HUDEP-2 (cell line): Measurements from ENCODE around the gene HYDIN.
A peak's percentile ranks its signal among the peaks of the same experiment; 100 is the strongest.

Experiments
- DNase-seq, 76 experiments: peaks; one replicate each; lab custom pipeline; 2025; ENCODE audit not compliant: unreplicated experiment in 76 of 76; lab: John Stamatoyannopoulos, UW

HYDIN gene

GRCh38 chr16:70795296-70795912 lies 435.1 kb downstream of the HYDIN start:
- DNase-seq: no peak

DNA sequence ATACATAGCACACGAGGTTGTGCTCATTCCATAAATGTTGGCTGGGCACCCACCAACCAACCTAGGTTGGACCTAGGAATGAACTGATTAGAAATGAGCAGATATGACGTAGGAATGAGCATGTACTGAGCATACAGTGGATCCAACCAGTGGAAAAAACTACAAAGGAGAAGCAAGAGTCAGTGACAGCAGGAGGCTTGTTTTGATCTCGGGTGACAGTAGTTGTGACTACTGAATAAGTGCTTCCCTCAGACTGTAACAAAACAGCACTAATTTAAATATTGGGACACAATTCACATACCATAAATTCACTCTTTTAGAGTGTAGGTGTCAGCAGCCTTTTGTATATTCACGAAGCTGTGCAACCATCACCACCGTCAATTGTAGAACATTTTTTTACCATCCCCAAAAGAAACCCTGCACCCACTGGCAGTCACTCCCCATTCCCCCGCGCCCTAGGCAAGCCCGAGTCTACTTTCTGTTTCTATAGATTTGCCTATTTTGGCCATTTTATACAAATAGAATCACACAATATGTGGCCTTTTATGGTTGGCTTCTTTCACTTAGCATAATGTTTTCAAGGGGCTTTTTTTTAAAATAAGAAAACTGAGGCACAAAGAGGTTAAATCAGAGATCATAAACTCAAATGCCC lies 436.5 kb downstream of the HYDIN start:
- DNase-seq: no peak

- DNase-seq: no peak
Measured at GRCh38 chr16:70790815-70791214, 439.7 kb downstream of the HYDIN start.

DNA sequence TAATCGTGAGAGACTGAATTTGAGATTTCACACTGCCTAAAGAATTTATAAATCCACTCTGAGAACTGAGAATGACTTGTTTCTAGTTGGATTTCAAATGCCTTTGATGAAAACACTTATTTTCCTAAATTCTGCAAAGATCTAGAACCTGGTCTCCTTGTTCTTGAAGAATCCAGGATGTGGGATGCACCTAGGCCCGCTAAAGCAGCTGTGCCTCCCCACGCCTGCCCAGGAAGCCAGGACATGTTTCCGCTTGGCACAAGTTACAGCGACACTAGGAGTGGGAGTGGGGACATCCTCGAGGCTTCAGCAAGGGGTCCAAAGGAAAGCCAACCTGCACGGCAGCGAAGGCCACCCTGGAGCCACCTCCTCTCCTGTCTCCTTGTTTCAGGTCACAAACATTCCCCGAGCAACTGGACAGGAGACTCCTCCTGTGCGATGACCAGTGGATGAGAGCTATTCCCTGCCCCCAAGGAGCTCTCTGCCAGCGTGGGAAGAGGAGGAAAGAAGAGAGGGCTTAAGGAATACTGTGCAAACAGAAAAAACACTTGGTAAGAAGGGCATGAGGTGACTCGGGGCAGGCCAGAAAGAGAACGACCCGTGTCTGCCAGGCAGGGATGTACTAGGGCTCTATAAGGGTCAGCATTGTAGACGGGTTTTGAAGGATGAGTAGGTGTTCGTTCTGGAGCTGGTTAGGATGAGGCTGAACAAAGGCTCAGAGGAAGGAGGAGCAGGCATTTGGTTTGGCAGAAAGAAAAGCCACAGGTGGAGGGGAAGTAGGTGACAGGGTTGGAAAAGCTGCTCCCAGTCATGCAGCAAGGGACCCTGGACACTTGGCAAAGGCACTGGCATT lies 440.7 kb downstream of the HYDIN start:
- no peak for DNase-seq

- DNase-seq: no peak
Measured at GRCh38 chr16:70788668-70789594, 441.6 kb downstream of the HYDIN start.

GRCh38 chr16:70786020-70786755 lies 444.3 kb downstream of the HYDIN start:
- no peak for DNase-seq

- no peak for DNase-seq
Measured at GRCh38 chr16:70784692-70785555, 445.6 kb downstream of the HYDIN start.

DNA sequence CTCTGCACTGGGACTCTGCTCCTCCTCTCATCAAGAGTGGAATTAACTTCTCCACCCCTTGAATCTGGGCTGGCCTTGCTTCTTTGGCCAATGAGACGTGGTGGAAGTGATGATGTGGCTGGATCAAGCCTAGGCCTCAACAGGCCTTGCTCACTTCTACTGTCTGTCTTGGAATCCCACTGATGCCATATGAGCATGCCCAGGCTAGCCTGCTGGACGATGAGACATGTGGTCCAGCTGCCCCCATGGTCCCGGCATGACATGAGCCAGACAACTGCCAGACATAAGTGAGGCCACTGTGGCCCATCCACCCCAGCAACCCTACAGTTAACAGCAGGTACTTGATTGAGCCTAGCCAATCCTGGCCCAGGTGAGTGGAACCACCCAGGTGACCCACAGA lies 448.3 kb downstream of the HYDIN start:
- no peak for DNase-seq

GRCh38 chr16:70781800-70782199 lies 448.7 kb downstream of the HYDIN start:
- DNase-seq: no peak

GRCh38 chr16:70780546-70780945 lies 450.0 kb downstream of the HYDIN start:
- DNase-seq: no peak

GRCh38 chr16:70779361-70779760 lies 451.2 kb downstream of the HYDIN start:
- no peak for DNase-seq

DNA sequence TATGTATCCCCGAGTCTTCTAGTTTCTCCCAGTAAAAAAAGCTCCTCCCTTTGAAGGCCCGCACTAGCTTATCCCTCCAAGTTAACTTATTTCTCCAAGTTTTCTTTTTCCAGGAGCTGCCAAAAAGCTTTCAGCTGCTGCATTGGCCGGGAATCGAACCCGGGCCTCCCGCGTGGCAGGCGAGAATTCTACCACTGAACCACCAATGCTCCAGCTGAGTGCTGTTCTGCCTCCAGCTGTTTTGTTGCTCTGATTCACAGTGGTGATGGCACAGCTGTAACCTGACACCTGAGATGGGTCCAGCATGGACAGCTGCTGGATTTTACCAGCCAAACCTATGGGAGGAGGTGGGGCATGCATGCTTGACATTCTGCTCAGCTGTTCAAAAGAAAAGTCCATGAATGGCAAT lies 451.6 kb downstream of the HYDIN start:
- no peak for DNase-seq

DNA sequence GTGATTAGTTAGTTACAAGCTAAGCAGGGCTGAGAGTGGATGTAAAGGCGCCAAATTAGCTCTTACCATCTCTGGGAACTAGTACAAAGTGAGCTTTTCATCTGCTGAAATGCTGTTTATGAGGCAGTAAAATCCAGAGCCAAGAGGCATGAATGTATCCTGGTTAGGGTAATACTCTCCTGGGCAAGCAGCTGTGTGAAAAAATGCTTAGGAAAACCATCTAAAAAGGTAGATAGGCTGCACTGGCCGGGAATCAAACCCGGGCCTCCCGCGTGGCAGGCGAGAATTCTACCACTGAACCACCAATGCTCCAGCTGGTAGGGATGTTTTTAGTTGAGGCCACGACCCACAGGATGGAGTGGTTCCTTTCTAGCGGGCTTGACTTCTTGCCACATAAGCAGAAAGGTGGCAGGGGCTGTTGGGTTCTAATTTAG lies 452.5 kb downstream of the HYDIN start:
- DNase-seq: no peak

DNA sequence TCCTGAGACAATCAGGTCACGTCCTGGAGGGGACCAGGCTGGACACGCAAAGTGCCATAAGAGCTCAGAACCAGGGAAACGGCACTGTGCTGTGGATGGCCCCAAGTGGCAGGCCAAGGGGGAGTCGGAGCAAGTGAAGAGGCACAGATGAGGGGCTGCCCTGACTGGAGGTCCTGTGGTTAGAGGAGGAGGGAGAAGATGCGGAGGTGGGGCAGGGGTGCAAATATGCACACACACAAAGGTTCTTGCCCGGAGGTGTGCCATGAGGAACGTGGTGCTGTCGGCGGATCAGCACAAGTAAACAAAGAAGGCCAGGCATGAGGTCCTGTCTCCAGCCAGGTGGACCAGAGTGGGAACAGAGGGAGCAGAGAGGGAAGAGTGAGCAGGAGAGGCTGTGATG lies 453.0 kb downstream of the HYDIN start:
- no peak for DNase-seq

DNA sequence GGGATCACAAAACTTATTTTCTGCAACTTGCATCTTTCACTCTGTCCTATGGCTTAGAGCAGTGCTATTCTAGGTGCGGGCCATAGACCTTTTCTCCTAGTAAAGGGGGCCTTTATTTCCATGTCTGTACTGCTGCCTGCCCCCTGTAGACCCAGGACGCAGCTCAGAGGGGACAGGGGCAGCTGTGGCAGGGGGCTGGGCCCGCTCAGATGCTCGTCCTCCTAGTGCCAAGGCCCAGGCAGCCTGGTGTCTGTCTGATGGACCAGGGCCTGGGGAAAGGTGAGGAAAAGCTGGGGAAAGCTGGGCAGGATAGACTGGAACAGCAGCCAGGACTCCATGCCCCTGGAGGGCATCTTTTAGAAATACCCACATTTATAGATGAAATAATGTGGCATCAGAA lies 455.1 kb downstream of the HYDIN start:
- DNase-seq: no peak

DNA sequence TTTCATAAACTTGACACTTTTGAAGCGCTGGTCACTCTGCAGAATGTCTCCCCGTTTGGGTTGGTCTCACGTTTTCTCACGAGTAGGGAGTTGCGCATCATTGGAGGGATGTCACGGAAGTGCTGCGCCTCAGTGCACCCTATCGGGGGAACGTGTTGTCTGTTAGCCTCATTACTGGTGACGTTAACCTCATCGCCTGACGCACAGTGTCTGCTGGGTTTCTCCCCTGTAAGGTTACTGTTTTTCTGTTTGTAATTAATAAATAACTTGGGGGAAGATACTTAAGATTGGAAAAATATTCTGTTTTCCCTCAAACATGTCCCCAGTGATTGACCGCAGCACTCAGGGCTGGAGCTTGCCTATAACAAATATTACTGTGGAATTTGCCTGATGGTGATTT lies 456.3 kb downstream of the HYDIN start:
- no peak for DNase-seq

DNA sequence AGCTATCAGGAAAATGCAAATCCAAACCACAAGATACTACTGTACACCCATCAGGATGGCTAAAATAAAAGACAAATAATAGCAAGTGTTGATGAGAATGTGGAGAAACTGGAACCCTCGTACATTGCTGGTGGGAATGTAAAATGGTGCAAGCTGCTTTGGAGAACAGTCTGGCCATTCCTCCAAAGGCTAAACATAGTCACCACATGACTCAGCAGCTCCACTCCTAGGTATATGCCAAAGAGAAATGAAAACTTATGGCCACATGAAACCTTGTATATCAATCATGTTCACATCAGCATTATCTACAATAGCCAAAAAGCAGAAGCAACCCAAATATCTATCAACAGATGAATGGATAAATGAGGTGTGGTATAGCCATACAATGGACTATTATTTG lies 458.0 kb downstream of the HYDIN start:
- no peak for DNase-seq

DNA sequence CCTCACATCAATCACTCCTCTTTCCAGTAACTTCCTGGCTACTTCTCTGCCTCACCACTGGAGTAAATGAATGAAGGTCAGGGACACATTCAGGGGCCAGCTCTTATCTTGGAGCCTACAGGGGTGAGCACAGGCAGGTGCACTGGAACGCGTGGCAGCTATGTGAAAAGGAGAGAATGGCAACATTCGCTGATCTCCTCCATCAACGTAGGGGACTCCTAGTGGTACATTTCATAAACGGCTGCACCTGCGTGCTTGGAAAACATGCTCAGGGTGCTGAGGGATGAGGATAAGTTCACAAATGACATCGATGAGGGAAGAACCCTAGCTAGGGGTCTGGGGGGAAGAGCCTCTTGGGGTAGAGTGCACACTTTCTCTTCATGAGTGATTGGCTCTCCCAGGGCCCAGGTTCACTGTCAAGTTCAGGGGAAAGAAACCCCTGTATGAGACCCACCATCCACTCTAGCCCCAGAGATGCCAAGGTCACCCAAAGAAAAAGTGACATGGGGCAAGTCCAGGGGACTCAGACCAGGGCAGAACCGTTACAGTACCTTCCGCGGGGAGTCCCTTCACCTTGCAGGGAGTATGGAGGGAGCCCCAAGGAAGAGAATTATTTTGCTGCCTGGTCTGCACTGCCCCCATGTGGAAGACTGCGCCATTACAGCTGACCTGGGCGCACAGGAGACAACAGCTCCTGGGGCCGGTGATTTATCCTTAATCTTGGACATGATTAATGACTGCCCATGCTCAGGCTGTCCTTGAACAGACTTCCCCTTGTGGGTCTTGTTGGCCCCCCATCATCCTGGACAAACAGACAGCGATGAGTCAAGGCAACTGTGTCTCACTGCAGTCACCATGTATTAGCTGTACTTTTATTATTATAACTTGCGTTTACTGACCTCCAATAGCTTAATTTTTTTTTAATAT lies 459.6 kb downstream of the HYDIN start:
- DNase-seq: peak in 59 of 76 experiments; percentile 3 to 69 (median 46)
